ENCODE measurements around the gene GPD1L. TPM values are rescaled to one million over a fixed set of nuclear protein-coding genes. Genes with fewer than 3 reads are reported as not detected.
"Not testable (repeated sequence)": the region's sequence is repeated elsewhere in the genome, so short reads cannot be mapped to it uniquely, and the experiment has no call there.

The GPD1L gene
- total RNA-seq, 4 donors from 2014 or later, result 24.0 to 42.8 (median 27.1) TPM

DNA sequence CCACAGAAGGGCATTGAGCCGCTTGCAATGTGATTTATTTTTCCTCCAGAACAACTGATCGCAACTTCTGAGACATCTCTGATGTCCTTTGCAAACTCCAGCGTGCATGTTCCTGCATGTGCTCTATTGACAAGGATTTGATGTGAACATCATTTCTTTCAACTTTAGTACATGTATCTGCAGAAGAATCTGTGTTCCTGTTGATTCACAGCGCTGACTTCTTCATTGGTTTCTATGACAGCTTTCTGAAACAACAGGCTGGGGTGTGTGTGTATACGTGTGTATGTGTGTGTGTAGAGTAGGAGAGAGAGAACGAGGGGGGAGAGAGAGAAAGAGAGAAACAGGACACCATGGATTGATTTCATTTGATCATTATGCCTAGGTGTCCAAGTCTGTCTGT lies 75.4 kb downstream of the GPD1L start:
- 51 to 57% methylated on average over 6 of the region's 6 CpGs for WGBS, 2 donors
- DNase-seq (ENCODE audit: low spot score in 2 of 2), result no peak
- intact Hi-C loops (cut with DNase I; ENCODE audit: low total_unique reads), result loop anchor here (10.0 kb wide), 1 partner anchor 293 kb away; no protein-coding TSS in a partner anchor
- no peak overlapping the region for H3K4me3 ChIP-seq (ENCODE audit: low read depth, poor library complexity, severe bottlenecking)
- TF ChIP-seq, protein P1, sequence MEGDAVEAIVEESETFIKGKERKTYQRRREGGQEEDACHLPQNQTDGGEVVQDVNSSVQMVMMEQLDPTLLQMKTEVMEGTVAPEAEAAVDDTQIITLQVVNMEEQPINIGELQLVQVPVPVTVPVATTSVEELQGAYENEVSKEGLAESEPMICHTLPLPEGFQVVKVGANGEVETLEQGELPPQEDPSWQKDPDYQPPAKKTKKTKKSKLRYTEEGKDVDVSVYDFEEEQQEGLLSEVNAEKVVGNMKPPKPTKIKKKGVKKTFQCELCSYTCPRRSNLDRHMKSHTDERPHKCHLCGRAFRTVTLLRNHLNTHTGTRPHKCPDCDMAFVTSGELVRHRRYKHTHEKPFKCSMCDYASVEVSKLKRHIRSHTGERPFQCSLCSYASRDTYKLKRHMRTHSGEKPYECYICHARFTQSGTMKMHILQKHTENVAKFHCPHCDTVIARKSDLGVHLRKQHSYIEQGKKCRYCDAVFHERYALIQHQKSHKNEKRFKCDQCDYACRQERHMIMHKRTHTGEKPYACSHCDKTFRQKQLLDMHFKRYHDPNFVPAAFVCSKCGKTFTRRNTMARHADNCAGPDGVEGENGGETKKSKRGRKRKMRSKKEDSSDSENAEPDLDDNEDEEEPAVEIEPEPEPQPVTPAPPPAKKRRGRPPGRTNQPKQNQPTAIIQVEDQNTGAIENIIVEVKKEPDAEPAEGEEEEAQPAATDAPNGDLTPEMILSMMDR (IDR thresholded peaks at IDR 0.05), result no peak
- TF ChIP-seq POLR2A (IDR thresholded peaks at IDR 0.05), result no peak

DNA sequence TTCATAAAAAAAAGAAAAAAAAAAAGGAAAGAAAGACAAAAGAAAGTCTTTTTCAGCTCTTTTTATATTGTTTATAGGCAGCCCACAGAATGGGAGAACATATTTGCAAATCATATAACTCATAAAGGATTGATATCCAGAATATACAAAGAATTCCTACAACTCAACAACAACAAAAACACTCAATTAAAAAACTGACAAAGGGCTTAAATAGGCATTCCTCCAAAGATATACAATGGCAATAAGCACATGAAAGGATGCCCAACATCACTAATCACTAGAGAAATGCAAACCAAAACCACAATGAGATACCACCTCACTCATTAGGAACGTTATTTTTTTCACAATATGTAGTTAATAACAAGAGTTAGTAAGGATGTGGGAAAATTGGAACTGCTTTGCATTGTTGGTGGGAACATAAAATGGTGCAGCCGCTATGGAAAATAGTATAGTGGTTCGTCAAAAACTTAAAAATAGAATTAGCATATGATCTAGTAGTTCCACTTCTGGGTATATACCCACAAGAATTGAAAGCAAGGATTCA lies 77.8 kb downstream of the GPD1L start:
- TF ChIP-seq, protein P1 (IDR thresholded peaks at IDR 0.05), result no peak
- TF ChIP-seq POLR2A (IDR thresholded peaks at IDR 0.05), result no peak
- WGBS, 2 donors, result 56 to 62% methylated on average over 3 of the region's 3 CpGs
- H3K4me3 ChIP-seq (ENCODE audit: low read depth, poor library complexity, severe bottlenecking), result no peak overlapping the region
- intact Hi-C loops (cut with DNase I; ENCODE audit: low total_unique reads), result loop anchor here (10.0 kb wide), 1 partner anchor 291 kb away; no protein-coding TSS in a partner anchor
- no peak for DNase-seq (ENCODE audit: low spot score in 2 of 2)

DNA sequence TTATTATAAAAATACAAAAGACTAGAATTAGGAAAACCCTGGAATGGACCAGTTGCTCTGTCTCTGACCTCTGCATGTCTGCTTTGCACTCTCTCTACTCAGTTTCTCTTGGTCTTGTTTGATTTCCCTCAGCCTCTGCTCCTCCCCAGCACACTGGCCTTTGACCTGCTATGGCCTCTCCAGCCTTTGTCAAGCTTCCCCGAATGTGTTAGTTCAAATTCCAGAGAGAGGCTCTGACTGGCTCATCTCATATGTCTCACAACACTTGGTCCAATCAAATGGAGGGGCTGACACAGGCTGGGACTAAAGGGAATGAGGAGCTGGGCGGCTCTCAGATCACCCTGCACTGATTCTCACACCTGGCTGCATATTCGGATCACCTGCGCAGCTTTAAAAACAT lies 79.7 kb downstream of the GPD1L start:
- DNase-seq (ENCODE audit: low spot score in 2 of 2), result no peak
- TF ChIP-seq, protein P1 (IDR thresholded peaks at IDR 0.05), result no peak
- no peak for TF ChIP-seq POLR2A (IDR thresholded peaks at IDR 0.05)
- no peak overlapping the region for H3K4me3 ChIP-seq (ENCODE audit: low read depth, poor library complexity, severe bottlenecking)
- intact Hi-C loops (cut with DNase I; ENCODE audit: low total_unique reads), result loop anchor here (10.0 kb wide), 1 partner anchor 289 kb away; no protein-coding TSS in a partner anchor
- 77% methylated on average over 4 of the region's 4 CpGs for WGBS, 2 donors

DNA sequence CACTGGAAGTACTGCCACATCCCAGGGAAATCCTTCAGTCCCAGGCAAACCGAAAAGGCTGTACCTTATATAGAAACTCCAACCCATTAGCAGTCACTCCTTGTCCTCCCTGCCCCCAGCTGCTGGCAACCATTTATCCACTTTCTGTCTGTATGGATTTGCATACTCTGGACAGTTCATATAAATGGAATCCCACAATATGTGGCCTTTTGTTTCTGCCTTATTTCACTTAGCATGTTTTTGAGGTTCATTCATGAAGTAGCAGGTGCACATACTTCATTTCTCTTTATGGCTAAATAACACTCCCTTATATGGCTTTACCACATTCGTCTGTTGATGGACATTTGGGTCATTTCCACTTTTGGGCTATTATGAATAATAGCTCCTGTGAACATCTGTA lies 80.5 kb downstream of the GPD1L start:
- intact Hi-C loops (cut with DNase I; ENCODE audit: low total_unique reads), result loop anchor here (10.0 kb wide), 1 partner anchor 288 kb away; no protein-coding TSS in a partner anchor
- 77 to 81% methylated on average over 2 of the region's 2 CpGs for WGBS, 2 donors
- TF ChIP-seq POLR2A (IDR thresholded peaks at IDR 0.05), result no peak
- TF ChIP-seq, protein P1 (IDR thresholded peaks at IDR 0.05), result no peak
- H3K4me3 ChIP-seq (ENCODE audit: low read depth, poor library complexity, severe bottlenecking), result no peak overlapping the region
- DNase-seq (ENCODE audit: low spot score in 2 of 2), result no peak

DNA sequence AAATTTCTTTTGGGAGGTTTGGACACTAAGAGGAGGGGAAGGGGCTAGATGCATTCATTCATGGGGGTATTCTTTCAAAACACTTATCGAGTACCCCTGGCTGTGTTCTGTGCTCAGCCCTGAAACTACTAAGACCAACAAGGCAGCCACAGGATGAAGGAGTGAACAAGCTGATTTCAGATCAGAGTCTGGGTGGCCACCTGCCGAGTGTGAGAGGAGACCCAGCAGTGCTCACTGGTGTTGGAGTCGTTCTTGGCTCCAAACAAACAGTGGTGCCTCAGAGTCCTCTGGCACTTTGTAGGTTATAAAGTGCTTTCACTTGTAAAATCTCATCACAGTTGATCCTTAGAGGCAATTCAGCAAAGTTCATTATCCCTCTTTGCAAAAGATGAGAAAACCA lies 83.3 kb downstream of the GPD1L start:
- intact Hi-C loops (cut with DNase I; ENCODE audit: low total_unique reads), result loop anchor here (10.0 kb wide), 1 partner anchor 285 kb away; no protein-coding TSS in a partner anchor
- WGBS, 2 donors, result 77% methylated on average over 3 of the region's 3 CpGs
- no peak for TF ChIP-seq POLR2A (IDR thresholded peaks at IDR 0.05)
- TF ChIP-seq, protein P1 (IDR thresholded peaks at IDR 0.05), result no peak
- no peak for DNase-seq (ENCODE audit: low spot score in 2 of 2)
- H3K4me3 ChIP-seq (ENCODE audit: low read depth, poor library complexity, severe bottlenecking), result no peak overlapping the region

DNA sequence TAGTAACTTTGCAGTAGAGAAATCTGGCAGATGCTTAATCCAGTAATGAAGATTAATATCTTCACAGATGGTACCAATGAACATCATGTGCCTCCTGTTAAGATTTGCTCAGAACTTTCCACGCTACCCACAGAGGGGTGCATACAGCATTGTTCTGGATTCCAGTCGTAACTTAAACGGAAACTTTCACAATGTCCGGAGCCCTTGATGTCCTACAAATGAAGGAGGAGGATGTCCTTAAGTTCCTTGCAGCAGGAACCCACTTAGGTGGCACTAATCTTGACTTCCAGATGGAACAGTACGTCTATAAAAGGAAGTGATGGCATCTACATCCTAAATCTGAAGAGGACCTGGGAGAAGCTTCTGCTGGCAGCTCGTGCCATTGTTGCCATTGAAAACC lies 84.1 kb downstream of the GPD1L start:
- intact Hi-C loops (cut with DNase I; ENCODE audit: low total_unique reads); DNase-seq (ENCODE audit: low spot score in 2 of 2); H3K4me3 ChIP-seq (ENCODE audit: low read depth, poor library complexity, severe bottlenecking): not testable (repeated sequence)
- 61 to 62% methylated on average over 6 of the region's 6 CpGs for WGBS, 2 donors

Data from lower leg skin (tissue), 4 donors.